CD4-positive, alpha-beta T cell treated with Interleukin-6 at 100 ng/mL for 8 hours (primary cell): ENCODE measurements around the gene RHBDF1.
"Not testable (repeated sequence)": the region's sequence is repeated elsewhere in the genome, so short reads cannot be mapped to it uniquely, and the experiment has no call there.

Experiments
- DNase-seq: peaks from one replicate; pipeline ENCODE4 v3.0.0-alpha.2; 2020; ENCODE audit warnings: mixed read lengths, low spot score

RHBDF1 gene

GRCh38 chr16:35678-36305 is 36.6 kb downstream of the RHBDF1 start:
- DNase-seq: no peak

GRCh38 chr16:35011-35677 is 37.3 kb downstream of the RHBDF1 start:
- no peak for DNase-seq

- no peak for DNase-seq
Observed at GRCh38 chr16:34648-34987, 37.8 kb downstream of the RHBDF1 start.

- DNase-seq: no peak
Observed at GRCh38 chr16:33877-34647, 38.4 kb downstream of the RHBDF1 start.

GRCh38 chr16:33154-33876 is 39.1 kb downstream of the RHBDF1 start:
- not testable (repeated sequence) for DNase-seq

GRCh38 chr16:30627-31026 is 41.8 kb downstream of the RHBDF1 start:
- DNase-seq: not testable (repeated sequence)

GRCh38 chr16:25926-26348 is 46.5 kb downstream of the RHBDF1 start:
- not testable (repeated sequence) for DNase-seq

GRCh38 chr16:24151-24550 is 48.3 kb downstream of the RHBDF1 start:
- not testable (repeated sequence) for DNase-seq

- DNase-seq: not testable (repeated sequence)
Observed at GRCh38 chr16:20886-21285, 51.5 kb downstream of the RHBDF1 start.

- not testable (repeated sequence) for DNase-seq
Observed at GRCh38 chr16:17062-17765, 55.2 kb downstream of the RHBDF1 start.

GRCh38 chr16:10772-11171 is 61.7 kb downstream of the RHBDF1 start:
- DNase-seq: not testable (repeated sequence)

- no peak for DNase-seq
Observed at GRCh38 chr16:9903-10665, 62.3 kb downstream of the RHBDF1 start.
